T1000 (cell line): ENCODE measurements around the gene SLC15A4.
"Not testable (repeated sequence)": the region's sequence is repeated elsewhere in the genome, so short reads cannot be mapped to it uniquely, and the experiment has no call there.

Experiments
- DNase-seq: peaks from one replicate; lab custom pipeline; 2025; ENCODE audit warnings: mixed read lengths; lab: John Stamatoyannopoulos, UW

Gene SLC15A4

DNA sequence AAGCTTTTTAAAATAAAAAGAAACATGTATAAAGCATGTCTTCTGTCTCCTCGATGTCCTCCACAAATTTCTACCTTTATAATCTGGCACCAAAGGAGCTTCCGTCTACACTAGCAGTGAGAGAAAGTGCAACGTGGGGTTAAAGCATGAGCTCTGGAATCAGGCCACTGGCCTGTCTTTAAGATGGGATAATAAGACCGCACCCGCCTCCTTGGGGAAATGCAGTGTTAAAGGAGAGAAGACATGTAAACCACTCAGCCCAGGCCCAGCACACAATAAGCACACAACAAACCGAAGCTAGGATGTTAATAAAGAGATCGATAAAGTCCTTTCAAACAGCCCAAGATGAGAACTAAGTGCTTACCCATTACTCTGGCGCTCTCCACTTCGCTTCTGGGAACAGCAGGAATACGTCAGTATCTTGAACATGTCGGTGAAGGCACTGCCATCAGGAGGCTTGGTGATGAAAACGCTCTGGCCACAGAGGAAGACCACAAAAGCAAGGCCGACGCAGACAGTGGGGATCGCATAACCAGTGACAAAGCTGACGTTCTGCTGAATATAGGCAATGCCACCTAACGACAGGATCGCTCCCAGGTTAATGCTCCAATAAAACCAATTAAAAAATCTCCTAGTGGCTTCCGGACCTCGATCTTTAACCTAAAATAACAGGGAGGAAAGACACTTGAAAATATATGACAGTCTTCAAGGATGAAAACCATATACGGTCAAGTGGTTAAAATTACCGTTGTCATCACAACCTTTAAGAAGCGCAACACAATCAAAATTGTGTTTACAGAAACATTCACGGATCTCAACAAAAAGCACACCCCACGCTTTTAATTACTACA is 9.1 kb downstream of the SLC15A4 start:
- no peak for DNase-seq

DNA sequence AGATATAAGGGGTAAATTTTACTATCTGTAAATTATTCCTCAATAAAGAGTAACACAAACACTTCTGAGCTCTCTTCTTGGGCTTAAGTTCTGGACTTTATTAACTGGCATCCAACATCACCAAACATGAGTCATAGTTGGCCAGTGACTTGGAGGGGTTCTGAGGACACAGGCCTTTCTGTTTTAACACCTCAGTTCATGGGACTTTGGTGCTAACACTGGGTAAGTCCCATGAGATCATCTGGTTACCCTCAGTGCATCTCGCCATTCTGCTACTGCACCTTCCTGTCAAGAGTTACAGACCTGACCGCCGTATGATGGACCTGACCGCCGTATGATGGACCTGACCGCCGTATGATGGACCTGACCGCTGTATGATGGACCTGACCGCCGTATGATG is 9.9 kb downstream of the SLC15A4 start:
- DNase-seq, result no peak

DNA sequence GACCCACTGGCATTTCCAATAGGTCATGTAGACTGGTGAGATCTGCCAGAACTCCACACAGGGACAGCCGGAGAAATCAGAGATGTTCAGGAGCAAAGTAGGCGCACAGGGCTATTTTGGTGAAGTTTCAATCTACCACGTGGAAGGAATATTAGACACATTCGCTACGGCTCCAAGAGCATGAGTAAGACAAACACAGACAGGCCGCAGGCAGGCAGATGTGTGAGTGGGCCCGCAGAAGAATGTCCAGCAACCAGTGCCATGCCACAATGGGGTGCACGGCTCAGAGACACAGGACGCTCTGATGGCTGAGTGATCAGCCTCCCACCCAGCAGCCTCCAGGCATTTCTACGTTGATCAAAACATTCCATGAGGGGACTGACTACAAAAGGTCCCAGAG is 10.4 kb downstream of the SLC15A4 start:
- no peak for DNase-seq

DNA sequence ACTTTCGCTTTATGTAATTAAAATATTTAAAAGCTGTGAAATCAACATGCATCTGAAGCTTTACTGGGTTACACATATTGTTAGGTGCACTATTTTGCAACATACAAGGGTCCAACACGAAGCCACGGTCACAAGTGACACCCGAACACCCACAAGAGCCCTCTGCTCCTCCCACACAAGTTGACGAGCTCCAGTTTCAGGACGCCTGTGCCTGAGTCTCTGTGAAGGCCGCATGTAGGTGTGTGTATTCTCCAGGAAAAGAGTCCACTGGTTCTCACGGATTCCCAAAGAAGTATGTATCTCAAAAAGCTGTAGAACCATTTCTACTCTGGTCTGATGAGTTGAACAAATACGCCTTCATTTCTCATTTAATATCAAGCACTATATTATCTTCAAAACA is 12.0 kb downstream of the SLC15A4 start:
- no peak for DNase-seq

- DNase-seq, result no peak
Observed at GRCh38 chr12:128810182-128811127, 13.3 kb downstream of the SLC15A4 start.

DNA sequence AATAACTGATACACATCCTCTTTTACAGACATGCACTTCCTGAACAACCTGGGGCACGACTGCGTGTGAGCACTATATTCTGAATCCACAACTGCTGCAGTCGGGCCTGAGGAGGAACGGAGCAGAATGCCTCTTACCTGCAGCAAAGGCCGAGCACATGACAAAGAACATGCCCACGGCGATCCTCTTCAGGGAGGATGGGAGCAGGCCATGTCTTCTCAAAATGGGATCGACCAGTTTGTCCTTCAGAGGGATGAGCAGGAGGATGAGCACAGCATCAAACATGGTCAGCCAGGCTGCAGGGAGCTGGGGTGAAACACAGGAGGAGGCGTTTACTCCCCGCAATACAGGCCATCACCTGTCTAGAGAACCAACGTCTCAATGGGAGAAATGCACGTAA is 15.1 kb downstream of the SLC15A4 start:
- no peak for DNase-seq

GRCh38 chr12:128807161-128807724 is 16.5 kb downstream of the SLC15A4 start:
- DNase-seq, result no peak

DNA sequence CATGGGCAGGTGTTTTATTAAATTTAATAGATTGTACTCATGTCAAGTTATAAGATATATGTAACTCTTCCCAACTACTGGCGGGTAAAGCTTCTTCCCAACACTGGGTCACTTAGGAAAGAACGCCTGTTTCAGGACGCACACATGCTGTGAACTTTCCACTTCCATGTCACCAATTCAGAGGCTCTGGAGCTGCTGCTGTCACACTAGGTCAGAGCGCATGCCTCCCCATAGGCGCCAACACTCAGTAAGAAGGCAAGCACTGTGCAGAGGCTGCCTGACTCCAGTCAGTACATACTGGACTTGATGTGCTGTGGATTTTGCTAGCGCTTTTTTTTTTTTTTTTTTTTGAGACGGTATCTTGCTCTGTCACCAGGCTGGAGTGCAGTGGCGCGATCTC is 17.2 kb downstream of the SLC15A4 start:
- no peak for DNase-seq

GRCh38 chr12:128805406-128805805 is 18.4 kb downstream of the SLC15A4 start:
- not testable (repeated sequence) for DNase-seq

DNA sequence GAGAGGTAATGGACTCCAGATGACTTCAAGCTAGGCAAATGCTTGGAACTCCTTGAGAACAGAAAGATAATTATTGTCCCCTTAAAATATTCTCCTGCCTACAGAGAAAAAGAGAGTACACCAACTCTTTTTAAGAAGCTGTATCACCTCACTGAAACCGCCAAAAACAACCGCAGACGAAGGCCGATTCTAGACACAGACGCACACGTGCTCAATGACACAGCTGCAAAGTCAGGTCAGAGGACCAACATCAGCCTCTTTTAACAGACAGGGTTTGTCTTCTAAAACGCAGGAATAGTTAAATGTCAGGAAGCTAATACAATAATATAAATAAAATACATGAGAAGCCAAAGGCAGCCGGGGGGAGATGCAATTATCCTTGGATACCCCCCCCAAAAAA is 19.0 kb downstream of the SLC15A4 start:
- DNase-seq, result no peak

DNA sequence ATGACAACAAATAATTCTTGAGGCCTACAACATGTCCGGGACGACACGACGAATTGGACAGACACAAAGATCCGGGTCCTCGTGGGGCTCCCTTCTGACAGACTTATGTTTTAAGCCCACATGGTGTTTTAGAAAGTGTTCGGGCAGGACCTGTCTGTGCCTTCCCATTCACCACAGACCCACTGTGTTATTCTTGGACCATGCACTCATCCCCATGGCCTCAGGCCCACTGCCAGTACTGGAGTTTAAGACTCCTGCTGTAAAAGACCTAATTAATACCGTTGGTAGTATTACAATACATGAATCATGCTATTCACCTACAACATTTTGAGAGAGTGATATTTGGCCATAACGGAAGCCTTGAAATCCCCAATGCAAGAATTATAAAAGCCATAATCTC is 20.0 kb downstream of the SLC15A4 start:
- DNase-seq, result no peak

GRCh38 chr12:128802756-128803155 is 21.0 kb downstream of the SLC15A4 start:
- no peak for DNase-seq

GRCh38 chr12:128801879-128802391 is 21.8 kb downstream of the SLC15A4 start:
- DNase-seq, result no peak

- DNase-seq, result no peak
Observed at GRCh38 chr12:128800606-128801005, 23.2 kb downstream of the SLC15A4 start.

DNA sequence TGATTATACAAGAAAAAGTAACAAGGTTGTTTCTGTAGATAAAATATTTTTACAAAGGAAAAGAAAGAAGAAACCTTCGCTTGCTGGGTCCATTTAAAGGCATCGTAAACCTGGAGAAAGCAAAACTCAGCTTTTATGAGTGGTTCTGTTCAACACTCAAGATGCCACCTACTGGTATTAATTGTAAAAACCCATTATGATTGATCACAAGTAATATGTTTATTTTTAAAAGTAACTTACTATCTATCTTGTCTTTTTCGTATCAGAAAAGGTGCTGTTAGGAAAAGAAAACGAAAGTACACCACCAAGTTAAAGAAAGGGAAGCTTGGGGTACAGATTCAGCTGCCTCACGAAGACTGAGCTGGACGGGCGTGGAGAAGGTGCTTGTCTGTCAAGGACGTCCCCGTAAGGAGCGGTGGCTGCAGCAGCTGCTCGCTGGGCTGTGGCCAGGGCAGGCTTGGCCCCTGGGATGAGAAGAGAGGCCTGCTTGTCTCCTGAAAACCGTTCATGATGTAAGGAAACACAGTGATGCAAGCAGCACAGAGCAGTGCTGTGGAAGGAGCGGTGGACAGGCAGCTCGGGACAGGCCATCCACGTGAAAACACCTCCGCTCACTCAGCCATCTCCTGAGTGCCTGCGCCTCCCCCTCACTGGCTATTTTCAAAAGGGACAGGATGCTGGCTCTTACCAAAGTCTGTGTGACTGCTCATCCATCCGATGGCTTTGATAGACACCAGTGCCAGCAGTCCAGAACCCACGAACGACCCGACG is 25.0 kb downstream of the SLC15A4 start:
- DNase-seq, result no peak

- no peak for DNase-seq
Observed at GRCh38 chr12:128797119-128798118, 26.3 kb downstream of the SLC15A4 start.

GRCh38 chr12:128796439-128797118 is 27.2 kb downstream of the SLC15A4 start:
- DNase-seq, result no peak

DNA sequence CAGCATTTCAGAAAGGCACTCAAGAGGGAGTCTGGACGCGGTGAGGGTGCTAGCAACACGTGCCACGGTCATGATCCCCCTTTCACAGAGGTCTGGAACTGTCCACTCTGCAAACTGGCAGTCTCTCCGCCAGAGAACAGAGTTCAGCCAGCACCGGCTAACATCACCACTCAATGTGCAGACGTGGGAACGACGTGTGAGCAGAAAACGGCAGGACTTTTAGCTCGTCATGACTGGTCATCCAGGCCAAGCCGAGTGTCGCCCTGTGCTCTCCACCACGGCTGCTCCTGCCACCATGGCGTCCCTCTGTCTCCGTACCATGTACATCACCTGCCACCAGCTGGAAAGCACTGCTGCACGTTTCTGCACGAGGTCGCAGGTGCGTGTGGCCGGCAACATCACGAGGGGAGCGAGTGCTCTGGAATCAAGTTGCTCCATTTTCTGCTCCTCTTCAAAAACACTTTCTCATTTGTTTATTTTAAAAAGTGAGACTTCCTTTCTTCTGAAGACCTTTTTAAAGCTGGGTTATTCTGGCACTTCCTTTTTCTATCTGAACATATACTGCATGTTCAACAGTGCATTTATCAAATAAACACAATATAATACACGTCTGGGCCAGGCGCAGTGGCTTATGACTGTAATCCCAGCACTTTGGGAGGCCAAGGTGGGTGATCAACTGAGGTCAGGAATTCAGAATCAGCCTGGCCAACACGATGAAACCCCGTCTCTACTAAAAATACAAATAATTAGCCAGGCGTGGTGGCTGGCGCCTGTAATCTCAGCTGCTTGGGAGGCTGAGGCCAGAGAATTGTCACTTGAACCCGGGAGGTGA is 28.0 kb downstream of the SLC15A4 start:
- no peak for DNase-seq
